HAP-1 (cell line): ENCODE measurements around the gene ATP5ME.
"Not testable (repeated sequence)": the region's sequence is repeated elsewhere in the genome, so short reads cannot be mapped to it uniquely, and the experiment has no call there.

Source experiments
- DNase-seq, 2 experiments: peaks; one replicate each; pipeline ENCODE4 v3.0.0-alpha.2; 2016 to 2020; ENCODE audit warnings: low spot score in 2 of 2
- H3K27me3 ChIP-seq: fragments of 250-450 bp; sonication (Bioruptor Pico); 2 replicates; pipeline ENCODE4 v1.5.1; 2020; ENCODE audit warnings: low read depth, mild to moderate bottlenecking, moderate library complexity
- H3K36me3 ChIP-seq: fragments of 250-450 bp; sonication (Bioruptor Pico); replicated peaks from 2 replicates; pipeline ENCODE4 v1.5.1; 2020; ENCODE audit warnings: mild to moderate bottlenecking
- H3K4me1 ChIP-seq: fragments of 250-450 bp; sonication (Bioruptor Pico); 2 replicates; pipeline ENCODE4 v1.5.1; 2020; ENCODE audit warnings: mild to moderate bottlenecking
- H3K4me3 ChIP-seq: fragments of 250-450 bp; sonication (Bioruptor Pico); 2 replicates; pipeline ENCODE4 v1.5.1; 2020; ENCODE audit warnings: mild to moderate bottlenecking, moderate library complexity
- H3K9me3 ChIP-seq: fragments of 250-450 bp; sonication (Bioruptor Pico); 2 replicates; pipeline ENCODE4 v1.5.1; 2020; ENCODE audit warnings: mild to moderate bottlenecking, moderate library complexity
- in situ Hi-C: fragments of 300-500 bp; cut with MboI; formaldehyde crosslinking; loops from 3 replicates; pipeline ENCODE4 v1.14.3; 2020; ENCODE audit warnings: low sequenced_read_pairs, inconsistent platforms, mixed read lengths

Gene ATP5ME

DNA sequence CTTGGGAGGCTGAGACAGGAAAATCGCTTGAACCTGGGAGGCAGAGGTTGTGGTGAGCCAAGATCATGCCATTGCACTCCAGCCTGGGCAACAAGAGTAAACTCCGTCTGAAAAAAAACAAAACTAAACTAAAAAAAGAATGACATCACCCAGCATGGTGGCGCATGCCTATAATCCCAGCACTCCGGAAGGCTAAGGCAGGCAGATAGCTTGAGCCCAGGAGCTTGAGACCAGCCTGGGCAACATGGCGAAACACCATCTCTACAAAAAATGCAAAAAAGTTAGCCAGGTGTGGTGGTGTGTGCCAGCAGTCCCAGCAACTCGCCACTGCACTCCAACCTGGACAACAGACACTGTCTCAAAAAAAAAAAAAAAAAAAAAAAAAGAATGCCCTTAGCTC, 31.7 kb downstream of the ATP5ME start:
- H3K27me3 ChIP-seq, H3K4me3 ChIP-seq, H3K9me3 ChIP-seq, DNase-seq, H3K36me3 ChIP-seq, H3K4me1 ChIP-seq, in situ Hi-C loops: not testable (repeated sequence)

- no peak overlapping the region for H3K4me3 ChIP-seq
- DNase-seq, result no peak
- no peaks in the 10 kb centered on the region for H3K36me3 ChIP-seq
- no peaks in the 10 kb centered on the region for H3K9me3 ChIP-seq
- H3K27me3 ChIP-seq, result no peaks in the 10 kb centered on the region
- in situ Hi-C loops, result no loop called here
- no peaks in the 10 kb centered on the region for H3K4me1 ChIP-seq
Measured at GRCh38 chr4:637536-638280, 36.4 kb downstream of the ATP5ME start.

DNA sequence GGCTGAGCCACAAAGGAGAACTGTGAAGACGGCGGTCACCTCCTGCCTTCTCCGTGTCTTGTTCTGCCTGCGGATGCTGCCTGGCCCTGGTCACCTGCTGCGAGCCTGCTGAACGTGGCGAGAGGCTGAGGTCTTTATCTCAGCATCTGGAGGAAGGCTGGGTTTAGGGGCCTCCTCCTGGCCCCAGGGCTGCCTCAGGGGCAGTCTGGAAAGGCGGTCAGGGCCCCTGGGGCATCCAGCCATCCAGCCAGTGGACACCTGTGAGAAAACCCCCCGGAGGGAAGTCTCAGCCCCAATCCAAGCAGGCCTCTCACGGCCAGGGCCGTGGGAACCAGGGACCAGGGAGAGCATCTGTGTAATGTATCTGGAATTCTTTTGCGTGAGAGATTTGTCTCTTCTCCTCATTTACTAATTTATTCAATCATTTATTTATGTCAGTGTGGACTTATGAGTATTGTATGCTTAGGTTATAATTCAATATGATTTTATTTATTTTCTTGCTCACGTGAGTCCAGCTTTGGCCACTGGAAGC, 37.4 kb downstream of the ATP5ME start:
- no peaks in the 10 kb centered on the region for H3K9me3 ChIP-seq
- DNase-seq, result no peak
- H3K4me3 ChIP-seq, result no peak overlapping the region
- no peaks in the 10 kb centered on the region for H3K27me3 ChIP-seq
- no peaks in the 10 kb centered on the region for H3K4me1 ChIP-seq
- in situ Hi-C loops, result no loop called here
- no peaks in the 10 kb centered on the region for H3K36me3 ChIP-seq

GRCh38 chr4:635851-636627, 38.0 kb downstream of the ATP5ME start:
- no peaks in the 10 kb centered on the region for H3K4me1 ChIP-seq
- H3K9me3 ChIP-seq, result no peaks in the 10 kb centered on the region
- no peak overlapping the region for H3K4me3 ChIP-seq
- H3K36me3 ChIP-seq, result no peaks in the 10 kb centered on the region
- no peak for DNase-seq
- in situ Hi-C loops, result no loop called here
- no peaks in the 10 kb centered on the region for H3K27me3 ChIP-seq

- H3K27me3 ChIP-seq, H3K36me3 ChIP-seq, in situ Hi-C loops, H3K4me1 ChIP-seq, H3K9me3 ChIP-seq, H3K4me3 ChIP-seq, DNase-seq: not testable (repeated sequence)
Measured at GRCh38 chr4:635066-635835, 38.8 kb downstream of the ATP5ME start.

GRCh38 chr4:634599-634985, 39.5 kb downstream of the ATP5ME start:
- H3K4me3 ChIP-seq, result no peak overlapping the region
- in situ Hi-C loops, result no loop called here
- H3K27me3 ChIP-seq, result no peaks in the 10 kb centered on the region
- no peaks in the 10 kb centered on the region for H3K9me3 ChIP-seq
- H3K4me1 ChIP-seq, result no peaks in the 10 kb centered on the region
- no peak for DNase-seq
- no peaks in the 10 kb centered on the region for H3K36me3 ChIP-seq

- H3K27me3 ChIP-seq, result no peaks in the 10 kb centered on the region
- H3K36me3 ChIP-seq, result no peaks in the 10 kb centered on the region
- DNase-seq, result no peak
- H3K9me3 ChIP-seq, result no peaks in the 10 kb centered on the region
- in situ Hi-C loops, result no loop called here
- H3K4me1 ChIP-seq, result no peaks in the 10 kb centered on the region
- H3K4me3 ChIP-seq, result no peak overlapping the region
Measured at GRCh38 chr4:633976-634598, 40.0 kb downstream of the ATP5ME start.

- no peak for DNase-seq
- H3K27me3 ChIP-seq, result no peaks in the 10 kb centered on the region
- no peaks in the 10 kb centered on the region for H3K36me3 ChIP-seq
Measured at GRCh38 chr4:633406-633805, 40.7 kb downstream of the ATP5ME start.

DNA sequence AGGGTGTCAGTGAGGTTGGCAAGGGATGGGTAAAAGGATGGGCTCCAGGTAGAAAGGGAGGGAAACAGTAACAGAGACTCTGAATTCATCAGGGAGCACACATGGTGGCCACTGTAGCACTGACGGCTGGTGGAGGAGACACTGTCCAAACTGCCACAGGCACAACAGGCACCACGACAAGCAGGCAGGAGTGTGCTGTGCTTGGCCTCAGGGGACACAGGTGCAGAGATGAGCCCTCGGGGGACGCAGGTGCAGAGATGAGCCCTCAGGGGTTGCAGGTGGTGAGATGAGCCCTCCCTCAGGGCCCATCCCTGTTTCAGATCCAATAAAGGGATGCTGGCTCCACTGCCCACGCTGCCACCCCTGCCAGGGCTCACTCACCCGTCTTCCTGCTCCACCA, 41.1 kb downstream of the ATP5ME start:
- in situ Hi-C loops, result no loop called here
- no peaks in the 10 kb centered on the region for H3K9me3 ChIP-seq

More at GRCh38 chr4:633406-633805, 40.7 kb downstream of the ATP5ME start:
- Histone ChIP-seq H3K4me1 (no peaks in the 10 kb centered on the region), H3K4me3 (no peak overlapping the region), H3K9me3 (no peaks in the 10 kb centered on the region)
- in situ Hi-C loops, result no loop called here

GRCh38 chr4:632196-632790, 41.8 kb downstream of the ATP5ME start:
- H3K4me3 ChIP-seq, result no peak overlapping the region
- no peak for DNase-seq
- H3K4me1 ChIP-seq, result no peaks in the 10 kb centered on the region
- no peaks in the 10 kb centered on the region for H3K27me3 ChIP-seq
- H3K36me3 ChIP-seq, result no peaks in the 10 kb centered on the region
- no peaks in the 10 kb centered on the region for H3K9me3 ChIP-seq
- in situ Hi-C loops, result no loop called here

More for the DNA sequence above, 41.1 kb downstream of the ATP5ME start:
- H3K4me1 ChIP-seq, result no peaks in the 10 kb centered on the region
- H3K4me3 ChIP-seq, result no peak overlapping the region
- no peak for DNase-seq
- no peaks in the 10 kb centered on the region for H3K36me3 ChIP-seq
- no peaks in the 10 kb centered on the region for H3K27me3 ChIP-seq

DNA sequence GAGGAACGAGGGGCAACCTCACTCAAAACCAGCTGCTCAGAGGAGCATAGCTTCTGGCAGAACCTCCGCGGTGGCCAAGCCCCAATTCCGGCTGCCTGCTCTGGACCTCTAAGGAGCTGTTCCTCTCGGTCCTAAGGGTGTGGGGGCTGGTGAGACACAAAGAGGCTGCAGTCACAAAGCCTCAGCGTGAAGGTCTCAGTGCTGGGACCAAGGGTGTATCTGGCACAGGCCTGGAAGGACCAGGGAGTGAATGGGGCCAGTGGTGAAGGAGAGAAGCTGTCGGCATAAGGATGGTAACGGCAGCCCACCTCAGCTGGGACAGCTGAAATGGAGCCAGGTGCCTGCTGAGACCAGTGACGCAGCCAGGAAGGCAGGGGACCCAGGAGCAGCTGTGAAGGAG, 43.4 kb downstream of the ATP5ME start:
- DNase-seq, result no peak
- in situ Hi-C loops, result no loop called here

DNA sequence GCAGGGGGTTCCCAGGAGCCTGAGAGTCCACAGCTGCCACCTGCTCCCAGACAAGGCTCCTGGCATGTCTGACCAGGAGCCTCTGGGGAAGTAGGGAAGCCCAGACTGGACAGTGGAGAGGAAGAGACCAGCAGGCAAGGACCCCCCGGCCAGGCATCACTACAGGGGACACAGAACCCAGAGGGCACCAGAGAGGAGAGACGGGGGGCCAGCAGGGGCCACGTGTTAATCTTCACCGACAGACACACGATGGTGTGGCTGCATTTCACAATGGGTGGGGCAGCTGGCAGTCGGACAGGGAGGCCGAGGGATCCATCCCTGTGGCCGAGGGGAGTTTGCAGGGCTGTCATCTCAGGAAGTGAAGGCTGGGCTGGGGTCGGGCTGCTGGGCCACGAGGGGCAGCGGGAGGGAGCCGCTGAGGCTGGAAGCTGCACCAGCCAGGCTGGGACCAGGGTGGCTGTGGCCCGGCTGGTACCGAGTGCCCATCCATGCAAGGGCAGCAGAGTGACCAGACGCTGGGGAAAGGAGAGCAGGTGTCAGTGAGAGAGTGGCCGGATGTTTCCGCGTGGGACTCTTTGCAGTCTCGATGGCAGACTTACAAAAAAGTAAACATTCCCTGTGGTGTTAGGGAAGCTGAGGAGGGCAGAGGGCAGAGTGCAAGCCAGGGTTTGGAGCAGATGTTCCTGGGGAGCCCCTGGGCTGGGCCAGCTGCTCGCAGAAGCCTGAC, 44.0 kb downstream of the ATP5ME start:
- in situ Hi-C loops, result no loop called here
- no peaks in the 10 kb centered on the region for H3K27me3 ChIP-seq
- no peaks in the 10 kb centered on the region for H3K4me1 ChIP-seq
- no peaks in the 10 kb centered on the region for H3K36me3 ChIP-seq
- no peak overlapping the region for H3K4me3 ChIP-seq
- H3K9me3 ChIP-seq, result no peaks in the 10 kb centered on the region
- DNase-seq, result no peak

More for the DNA sequence above, 43.4 kb downstream of the ATP5ME start:
- no peaks in the 10 kb centered on the region for H3K27me3 ChIP-seq
- H3K36me3 ChIP-seq, result no peaks in the 10 kb centered on the region
- H3K4me3 ChIP-seq, result no peak overlapping the region
- no peaks in the 10 kb centered on the region for H3K4me1 ChIP-seq
- H3K9me3 ChIP-seq, result no peaks in the 10 kb centered on the region

DNA sequence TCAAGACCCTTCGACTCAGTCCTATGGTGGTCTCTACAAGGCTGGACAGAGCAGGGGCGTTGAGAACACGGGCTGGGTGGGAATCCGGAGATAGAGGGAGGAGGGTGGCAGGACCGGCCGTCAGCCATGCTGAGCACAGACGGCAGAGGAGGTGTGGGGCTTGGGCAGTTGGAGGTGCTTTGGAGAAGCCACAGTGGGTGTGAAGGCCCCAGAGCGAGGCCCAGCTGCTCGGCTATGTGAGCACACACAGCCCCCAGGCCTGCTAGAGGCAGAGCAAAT, 44.5 kb downstream of the ATP5ME start:
- in situ Hi-C loops, result no loop called here
- Histone ChIP-seq H3K9me3 (no peaks in the 10 kb centered on the region), H3K27me3 (no peaks in the 10 kb centered on the region), H3K4me3 (no peak overlapping the region), H3K36me3 (no peaks in the 10 kb centered on the region), H3K4me1 (no peaks in the 10 kb centered on the region)
- DNase-seq, result no peak
